ENCODE results near the gene PDE1A.

Gene PDE1A

GRCh38 chr2:182128821-182129707, 297.8 kb downstream of the PDE1A start:
- no peak for DNase-seq (ENCODE audit: low read depth in 2 of 2)

- no peak for DNase-seq (ENCODE audit: low read depth in 2 of 2)
Observed at GRCh38 chr2:182117196-182117595, 309.6 kb downstream of the PDE1A start.

- DNase-seq (ENCODE audit: low read depth in 2 of 2): no peak
Observed at GRCh38 chr2:182116774-182117173, 310.1 kb downstream of the PDE1A start.

GRCh38 chr2:182115258-182115657, 311.6 kb downstream of the PDE1A start:
- DNase-seq (ENCODE audit: low read depth in 2 of 2): no peak

- DNase-seq (ENCODE audit: low read depth in 2 of 2): no peak
Observed at GRCh38 chr2:182113334-182113733, 313.5 kb downstream of the PDE1A start.

GRCh38 chr2:182110347-182110746, 316.5 kb downstream of the PDE1A start:
- no peak for DNase-seq (ENCODE audit: low read depth in 2 of 2)

- no peak for DNase-seq (ENCODE audit: low read depth in 2 of 2)
Observed at GRCh38 chr2:182103526-182103925, 323.3 kb downstream of the PDE1A start.

- DNase-seq (ENCODE audit: low read depth in 2 of 2): no peak
Observed at GRCh38 chr2:182101263-182101662, 325.6 kb downstream of the PDE1A start.

GRCh38 chr2:182098648-182099047, 328.2 kb downstream of the PDE1A start:
- no peak for DNase-seq (ENCODE audit: low read depth in 2 of 2)

GRCh38 chr2:182097571-182098164, 329.2 kb downstream of the PDE1A start:
- no peak for DNase-seq (ENCODE audit: low read depth in 2 of 2)

GRCh38 chr2:182090486-182090885, 336.4 kb downstream of the PDE1A start:
- DNase-seq (ENCODE audit: low read depth in 2 of 2): no peak
